WI38 (cell line): Measurements from ENCODE around the gene ZNF423.

Experiments
- H3K4me3 ChIP-seq: 2 replicates; pipeline ENCODE4 v1.5.1; 2011; ENCODE audit warnings: low read depth, mild to moderate bottlenecking, control low read depth, low read length
- CTCF ChIP-seq: IDR thresholded peaks from 2 replicates; pipeline ENCODE4 v1.5.1; 2012; ENCODE audit warnings: low read depth, mild to moderate bottlenecking, control low read depth, low read length

The ZNF423 gene

GRCh38 chr16:49867234-49867633 is 11.3 kb upstream of the ZNF423 start:
- TF ChIP-seq CTCF: no peak
- no peak overlapping the region for H3K4me3 ChIP-seq

GRCh38 chr16:49866595-49867071 is 10.7 kb upstream of the ZNF423 start:
- no peak overlapping the region for H3K4me3 ChIP-seq
- no peak for TF ChIP-seq CTCF

GRCh38 chr16:49862694-49863093 is 6.8 kb upstream of the ZNF423 start:
- no peak for TF ChIP-seq CTCF
- no peak overlapping the region for H3K4me3 ChIP-seq

GRCh38 chr16:49861299-49861698 is 5.4 kb upstream of the ZNF423 start:
- TF ChIP-seq CTCF: no peak
- no peak overlapping the region for H3K4me3 ChIP-seq

GRCh38 chr16:49860593-49860992 is 4.7 kb upstream of the ZNF423 start:
- TF ChIP-seq CTCF: no peak
- H3K4me3 ChIP-seq: no peak overlapping the region

GRCh38 chr16:49859125-49859811 is 3.4 kb upstream of the ZNF423 start:
- H3K4me3 ChIP-seq: no peak overlapping the region
- TF ChIP-seq CTCF: no peak

- H3K4me3 ChIP-seq: no peak overlapping the region
- no peak for TF ChIP-seq CTCF
Measured at GRCh38 chr16:49858200-49859124, 2.5 kb upstream of the ZNF423 start.
